SK-N-SH (cell line): ENCODE results near the gene ATP8A1. TPM values are rescaled to one million over a fixed set of nuclear protein-coding genes. Genes with fewer than 3 reads are reported as not detected.

Experiments used
- CTCF ChIA-PET: fragments of 300-600, 350-600 bp; formaldehyde crosslinking; extraction: SDS; loops from one replicate; lab custom pipeline; 2021; lab: Yijun Ruan, JAX
- POLR2A ChIA-PET: fragments of 350-600 bp; sonication (Branson Sonifier 250); formaldehyde crosslinking; extraction: SDS; loops from one replicate; lab custom pipeline; 2020; ENCODE audit warnings: antibody characterized with exemption, inconsistent platforms; lab: Yijun Ruan, JAX
- DNase-seq: peaks from one replicate; pipeline ENCODE4 v3.0.0; 2012
- H2AFZ ChIP-seq: fragments of 200-600 bp; sonication (generic); 2 replicates; pipeline ENCODE4 v1.8.1; 2016; ENCODE audit warnings: antibody characterized with exemption, mild to moderate bottlenecking, low read depth
- H3F3A ChIP-seq: fragments of 200-600 bp; sonication (generic); replicated peaks from 2 replicates; pipeline ENCODE3; 2016; ENCODE audit warnings: antibody characterized with exemption, mild to moderate bottlenecking; ENCODE audit not compliant: insufficient read depth
- H3K27ac ChIP-seq, 2 experiments: fragments of 200-500 bp in 1 of 2; fragments of 200-600 bp in 1 of 2; sonication (Bioruptor generic) in 1 of 2; sonication (generic), shearing (Covaris generic) in 1 of 2; 2 replicates each; pipeline versions ENCODE4 v1.5.1 to v1.6.1; 2014 to 2016; ENCODE audit warnings: low read depth in 2 of 2, inconsistent platforms in 1 of 2, low read length in 1 of 2, mild to moderate bottlenecking in 1 of 2, mixed read lengths in 1 of 2
- H3K27me3 ChIP-seq: fragments of 200-600 bp; sonication (generic), shearing (Covaris generic); 2 replicates; pipeline ENCODE4 v1.6.1; 2016; ENCODE audit warnings: mixed run types; ENCODE audit not compliant: insufficient read depth
- H3K36me3 ChIP-seq, 2 experiments: fragments of 200-500 bp in 1 of 2; fragments of 200-600 bp in 1 of 2; sonication (Bioruptor generic) in 1 of 2; sonication (generic) in 1 of 2; replicated peaks in 1 of 2; 2 replicates each; pipeline versions ENCODE3 to v1.5.1; 2014 to 2016; ENCODE audit warnings: low read length in 1 of 2, mild to moderate bottlenecking in 1 of 2; ENCODE audit not compliant: insufficient read depth in 2 of 2, control insufficient read depth in 1 of 2
- H3K4me1 ChIP-seq, 2 experiments: fragments of 200-500 bp in 1 of 2; fragments of 200-600 bp in 1 of 2; sonication (Bioruptor generic) in 1 of 2; sonication (generic), shearing (Covaris generic) in 1 of 2; 2 replicates each; pipeline versions ENCODE4 v1.5.1 to v1.6.1; 2014 to 2016; ENCODE audit warnings: low read depth in 1 of 2, low read length in 1 of 2, mixed run types in 1 of 2; ENCODE audit not compliant: insufficient read depth in 2 of 2, control insufficient read depth in 1 of 2
- H3K4me2 ChIP-seq: fragments of 200-600 bp; sonication (generic), shearing (Covaris generic); 2 replicates; pipeline ENCODE4 v1.6.1; 2017; ENCODE audit warnings: mixed run types
- H3K4me3 ChIP-seq, 2 experiments: fragments of 200-500 bp in 1 of 2; fragments of 200-600 bp in 1 of 2; sonication (Bioruptor generic) in 1 of 2; sonication (generic), shearing (Covaris generic) in 1 of 2; 2 replicates each; pipeline versions ENCODE4 v1.5.1 to v1.8.1; 2014 to 2016; ENCODE audit warnings: low read depth in 2 of 2, inconsistent platforms in 1 of 2, low read length in 1 of 2, mild to moderate bottlenecking in 1 of 2, mixed read lengths in 1 of 2, moderate library complexity in 1 of 2
- H3K79me2 ChIP-seq: fragments of 200-600 bp; sonication (generic); 2 replicates; pipeline ENCODE4 v1.8.1; 2017; ENCODE audit warnings: mild to moderate bottlenecking; ENCODE audit not compliant: insufficient read depth
- H3K9ac ChIP-seq: fragments of 200-600 bp; sonication (generic); 2 replicates; pipeline ENCODE4 v1.6.1; 2017; ENCODE audit warnings: mixed run types
- H3K9me2 ChIP-seq: fragments of 200-600 bp; sonication (generic); 2 replicates; pipeline ENCODE4 v1.6.1; 2017; ENCODE audit warnings: mixed run types
- H3K9me3 ChIP-seq: fragments of 200-600 bp; sonication (generic); 2 replicates; pipeline ENCODE4 v1.6.1; 2017; ENCODE audit warnings: mixed run types, mild to moderate bottlenecking, moderate library complexity
- H4K20me1 ChIP-seq: fragments of 200-600 bp; sonication (generic); 2 replicates; pipeline ENCODE4 v1.6.1; 2017; ENCODE audit warnings: mild to moderate bottlenecking, mixed run types; ENCODE audit not compliant: insufficient read depth
- CHD2 ChIP-seq: fragments of 150-350 bp; IDR thresholded peaks from 2 replicates; pipeline ENCODE4 v1.6.1; 2018; ENCODE audit warnings: low read length; ENCODE audit not compliant: partially characterized antibody
- CTCF ChIP-seq: fragments of 200-600 bp; sonication (generic); IDR thresholded peaks from 2 replicates; pipeline ENCODE4 v1.6.1; 2017; ENCODE audit warnings: antibody characterized with exemption, mild to moderate bottlenecking, moderate library complexity
- ELF1 ChIP-seq: IDR thresholded peaks from 2 replicates; pipeline ENCODE4 v1.4.0; 2012
- EZH2phosphoT487 ChIP-seq: fragments of 200-600 bp; sonication (generic); IDR thresholded peaks from 2 replicates; pipeline ENCODE4 v1.6.1; 2017; ENCODE audit warnings: low read depth, mixed run types, mild to moderate bottlenecking, antibody characterized with exemption, moderate library complexity, borderline replicate concordance
- FOSL2 ChIP-seq: IDR thresholded peaks from 2 replicates; pipeline ENCODE4 v1.4.0; 2012; ENCODE audit warnings: low read depth, mild to moderate bottlenecking, moderate library complexity, borderline replicate concordance
- FOXJ3 ChIP-seq: sonication (generic); formaldehyde crosslinking; IDR thresholded peaks from 2 replicates; pipeline ENCODE4 v1.5.1; 2020; ENCODE audit warnings: mild to moderate bottlenecking, missing genetic modification reagents
- GABPA ChIP-seq: IDR thresholded peaks from 2 replicates; pipeline ENCODE4 v1.4.0; 2012; ENCODE audit warnings: low read depth, mild to moderate bottlenecking
- IRF3 ChIP-seq: fragments of 150-350 bp; IDR thresholded peaks from 2 replicates; pipeline ENCODE4 v1.6.1; 2016; ENCODE audit warnings: mild to moderate bottlenecking, low read depth, low read length
- MEF2A ChIP-seq: IDR thresholded peaks from 2 replicates; pipeline ENCODE4 v1.4.0; 2012; ENCODE audit warnings: low read depth, borderline replicate concordance
- POLR2AphosphoS5 ChIP-seq: IDR thresholded peaks from 2 replicates; pipeline ENCODE4 v1.6.1; 2012; ENCODE audit warnings: low read depth, low read length
- RAD21 ChIP-seq: IDR thresholded peaks from 2 replicates; pipeline ENCODE4 v1.6.1; 2012; ENCODE audit warnings: mild to moderate bottlenecking, low read length
- RFX5 ChIP-seq: IDR thresholded peaks from 2 replicates; pipeline ENCODE4 v1.6.1; 2012; ENCODE audit warnings: mild to moderate bottlenecking, improper control_type of control experiment, low read length
- SIN3A ChIP-seq: IDR thresholded peaks from 2 replicates; pipeline ENCODE4 v1.6.1; 2012; ENCODE audit warnings: low read depth, mild to moderate bottlenecking, low read length, moderate library complexity, borderline replicate concordance
- TCF12 ChIP-seq: IDR thresholded peaks from 2 replicates; pipeline ENCODE4 v1.4.0; 2012
- TEAD4 ChIP-seq: IDR thresholded peaks from 2 replicates; pipeline ENCODE4 v1.4.0; 2012; ENCODE audit warnings: mild to moderate bottlenecking, borderline replicate concordance; ENCODE audit not compliant: insufficient read depth
- YY1 ChIP-seq: IDR thresholded peaks from 2 replicates; pipeline ENCODE4 v1.4.0; 2012; ENCODE audit warnings: low read depth, mild to moderate bottlenecking
- WGBS: methylation state at CpG from one replicate; pipeline ENCODE4 v1.1.6; 2017; ENCODE audit warnings: low lambda C conversion rate; 5-methylcytosine and 5-hydroxymethylcytosine counted together
- polyA plus RNA-seq, 3 experiments: library from polyadenylated mRNA; depleted of rRNA; stranded (reverse); fragments of >200 nt; gene quantifications; 2 replicates each; pipeline ENCODE4 v1.2.3, GENCODE V29; 2012
- TF ChIP-seq, protein P1 (sequence below): IDR thresholded peaks from 2 replicates; pipeline ENCODE4; 2012
- TF ChIP-seq, protein P2 (sequence below): fragments of 150-350 bp; IDR thresholded peaks from 2 replicates; pipeline ENCODE4 v1.6.1; 2017; ENCODE audit warnings: antibody characterized with exemption, low read length, low read depth, borderline replicate concordance

The ATP8A1 gene
- polyA plus RNA-seq, 1 of the 3 experiments (the other 2 are of a cell fraction) = 0.38 TPM

DNA sequence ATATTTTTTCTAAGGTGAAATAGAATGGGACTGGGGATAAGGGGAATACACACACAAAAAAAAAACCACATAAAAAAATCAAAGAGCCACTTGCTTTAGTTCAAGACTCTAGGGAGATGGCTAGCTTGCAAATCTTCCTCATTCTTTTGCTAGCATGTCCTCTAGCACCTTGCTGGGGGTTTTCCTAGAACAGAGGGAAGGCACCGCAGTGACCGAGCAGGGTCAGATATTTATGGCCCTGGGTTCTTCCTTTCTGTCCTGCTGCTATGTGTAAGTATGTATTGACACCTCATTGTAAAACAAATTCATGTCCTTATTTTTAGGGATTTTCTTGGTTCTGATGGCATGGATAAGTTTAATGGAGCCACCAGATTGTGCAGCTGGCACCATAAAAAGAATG, 178.4 kb downstream of the ATP8A1 start:
- no peaks in the 10 kb centered on the region for H3K79me2 ChIP-seq
- no peak overlapping the region for H2AFZ ChIP-seq
- no peaks in the 10 kb centered on the region for H3F3A ChIP-seq
- H3K9me3 ChIP-seq = no peaks in the 10 kb centered on the region
- no peak for DNase-seq
- no peaks in the 10 kb centered on the region for H3K9me2 ChIP-seq
- 92% methylated on average over 2 of the region's 2 CpGs for WGBS
- TF ChIP-seq TEAD4 (no peak), CTCF (no peak), RFX5 (no peak), FOSL2 (no peak), TCF12 (no peak), GABPA (no peak), CHD2 (no peak), SIN3A (no peak), IRF3 (no peak), EZH2phosphoT487 (no peak), POLR2AphosphoS5 (no peak), RAD21 (no peak), FOXJ3 (CRISPR knock-in tag) (no peak), YY1 (no peak), MEF2A (no peak), ELF1 (no peak)
- TF ChIP-seq, protein P1, sequence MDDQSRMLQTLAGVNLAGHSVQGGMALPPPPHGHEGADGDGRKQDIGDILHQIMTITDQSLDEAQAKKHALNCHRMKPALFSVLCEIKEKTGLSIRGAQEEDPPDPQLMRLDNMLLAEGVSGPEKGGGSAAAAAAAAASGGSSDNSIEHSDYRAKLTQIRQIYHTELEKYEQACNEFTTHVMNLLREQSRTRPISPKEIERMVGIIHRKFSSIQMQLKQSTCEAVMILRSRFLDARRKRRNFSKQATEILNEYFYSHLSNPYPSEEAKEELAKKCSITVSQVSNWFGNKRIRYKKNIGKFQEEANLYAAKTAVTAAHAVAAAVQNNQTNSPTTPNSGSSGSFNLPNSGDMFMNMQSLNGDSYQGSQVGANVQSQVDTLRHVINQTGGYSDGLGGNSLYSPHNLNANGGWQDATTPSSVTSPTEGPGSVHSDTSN = no peak
- TF ChIP-seq, protein P2, sequence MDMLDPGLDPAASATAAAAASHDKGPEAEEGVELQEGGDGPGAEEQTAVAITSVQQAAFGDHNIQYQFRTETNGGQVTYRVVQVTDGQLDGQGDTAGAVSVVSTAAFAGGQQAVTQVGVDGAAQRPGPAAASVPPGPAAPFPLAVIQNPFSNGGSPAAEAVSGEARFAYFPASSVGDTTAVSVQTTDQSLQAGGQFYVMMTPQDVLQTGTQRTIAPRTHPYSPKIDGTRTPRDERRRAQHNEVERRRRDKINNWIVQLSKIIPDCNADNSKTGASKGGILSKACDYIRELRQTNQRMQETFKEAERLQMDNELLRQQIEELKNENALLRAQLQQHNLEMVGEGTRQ = no peak
- TF ChIP-seq, all 33 proteins: peak for 0
- H3K4me3 ChIP-seq = no peak overlapping the region
- no peak overlapping the region for H3K4me2 ChIP-seq
- no peaks in the 10 kb centered on the region for H3K36me3 ChIP-seq
- H4K20me1 ChIP-seq = no peaks in the 10 kb centered on the region
- ChIA-PET CTCF (interaction anchor here (1.4 to 1.8 kb wide), 2 partner anchors 12 to 107 kb away, joined by 4 to 5 read pairs; no protein-coding TSS in a partner anchor), POLR2A (no interaction called here)
- H3K9ac ChIP-seq = no peak overlapping the region
- peaks cover 0 to 21% of the 10 kb centered on the region in 2 experiments; a peak in 2 of 4 replicates for H3K4me1 ChIP-seq
- no peaks in the 10 kb centered on the region for H3K27me3 ChIP-seq
- no peak overlapping the region for H3K27ac ChIP-seq
